HG02588 (cell line): ENCODE results near the gene TRIM36.

Source experiments
- ATAC-seq: cut with Tn5 transposase; IDR thresholded peaks from one replicate; pipeline ENCODE4 v1.9.1; 2021; ENCODE audit warnings: mild to moderate bottlenecking, moderate library complexity; ENCODE audit not compliant: unreplicated experiment

The TRIM36 gene

DNA sequence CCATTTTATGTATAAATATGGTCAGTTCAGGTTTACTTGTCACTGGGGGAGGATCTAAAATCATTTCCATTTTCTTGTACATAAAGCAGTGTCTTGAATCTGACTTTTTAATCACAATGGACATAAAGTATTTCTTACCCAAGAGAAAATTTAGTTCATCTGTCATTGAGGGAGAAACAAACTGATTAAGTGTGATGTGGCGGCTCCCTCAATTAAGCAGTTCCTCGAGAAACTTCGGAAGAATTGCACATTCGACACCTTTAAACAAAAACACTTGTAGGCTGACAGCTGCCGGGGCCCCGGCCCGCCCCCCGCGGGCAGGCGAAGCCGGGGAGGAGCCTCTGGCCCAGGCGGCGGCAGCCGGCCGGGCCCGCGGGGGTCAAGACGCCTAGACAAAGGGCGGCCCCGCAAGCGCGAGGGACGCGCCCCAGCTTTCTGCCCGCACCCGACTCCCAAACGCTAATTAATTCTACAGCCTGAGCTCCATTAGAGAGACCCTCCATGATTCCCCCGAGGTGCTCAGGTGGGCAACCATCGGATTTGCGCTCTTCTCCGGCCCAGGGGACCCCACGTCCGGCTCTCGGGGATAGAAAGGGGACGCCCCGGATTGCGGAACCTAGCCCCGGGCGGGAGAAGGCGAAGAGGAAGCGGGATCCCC is 750 bp downstream of the TRIM36 start:
- ATAC-seq, result no peak

DNA sequence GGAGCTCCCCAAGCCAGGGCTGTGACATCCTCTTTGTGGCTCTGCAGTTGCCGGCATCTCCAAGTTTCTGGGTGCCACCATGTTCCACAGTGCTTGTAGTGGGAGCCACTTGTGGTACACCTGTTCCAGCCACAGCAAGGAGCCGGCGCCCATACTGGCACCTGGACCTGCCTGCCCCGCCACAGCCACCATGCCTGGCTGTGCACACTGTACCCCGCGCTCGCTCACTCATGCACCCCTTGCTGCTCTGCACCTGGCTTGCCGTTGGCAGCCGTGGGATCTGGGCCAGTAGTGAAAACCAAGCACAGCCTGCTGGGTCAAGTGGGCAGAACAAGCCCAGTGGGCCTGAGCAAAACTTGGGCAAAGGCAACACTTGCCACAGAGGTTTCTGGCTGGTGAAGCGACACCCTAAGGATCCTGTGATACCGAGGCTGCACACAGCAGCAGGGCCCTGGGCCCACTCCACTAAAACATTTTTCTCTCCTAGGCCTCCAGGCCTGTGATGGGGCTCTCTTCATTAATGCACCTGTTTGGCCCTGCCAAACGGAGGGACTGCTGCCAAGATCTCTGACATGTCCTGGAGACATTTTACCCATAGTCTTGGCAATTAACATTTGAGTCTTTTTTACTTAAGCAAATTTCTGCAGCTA is 2.8 kb downstream of the TRIM36 start:
- ATAC-seq, result no peak

DNA sequence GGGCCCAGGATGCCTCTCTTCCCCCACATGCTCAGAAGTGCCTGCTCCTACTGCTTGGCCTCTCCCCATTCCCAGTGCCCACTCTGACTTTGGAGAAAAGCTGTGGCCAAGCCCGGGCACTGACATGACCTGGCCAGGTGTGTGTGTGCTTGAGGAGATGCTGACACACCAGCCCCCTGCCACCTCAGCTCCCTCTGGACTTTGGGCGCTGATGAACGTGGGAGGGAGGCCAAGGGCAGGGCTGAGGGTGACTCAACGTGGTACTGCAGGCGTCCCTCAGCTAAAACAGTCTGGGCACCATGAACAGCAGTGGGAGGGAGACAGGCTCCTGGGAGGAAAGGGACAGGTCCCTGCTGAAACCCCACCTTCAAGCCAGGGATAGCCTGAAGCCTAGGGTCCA is 3.9 kb downstream of the TRIM36 start:
- no peak for ATAC-seq

DNA sequence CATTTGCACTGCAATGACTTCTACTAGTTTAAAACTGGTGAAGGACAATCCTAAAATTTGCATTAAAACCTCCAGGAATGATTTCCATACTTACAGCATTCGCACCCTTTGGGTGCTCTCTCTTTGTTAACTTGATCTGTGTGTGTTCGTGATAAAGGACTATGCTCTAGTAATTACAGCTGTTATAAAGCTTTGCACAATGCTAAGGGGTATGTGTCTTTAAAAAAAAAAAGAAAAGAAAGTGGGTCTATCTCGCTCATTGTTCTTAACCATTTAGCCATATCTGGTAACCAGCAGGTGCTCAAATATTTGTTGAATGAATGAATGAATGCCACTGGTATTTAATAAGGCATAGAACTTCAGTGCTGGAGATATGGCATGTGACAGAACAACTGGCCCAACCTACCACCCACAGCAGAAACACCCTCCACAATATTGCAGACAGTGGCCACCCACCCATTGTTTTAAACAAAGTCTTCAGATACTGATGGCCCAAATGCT is 8.7 kb downstream of the TRIM36 start:
- ATAC-seq, result no peak

DNA sequence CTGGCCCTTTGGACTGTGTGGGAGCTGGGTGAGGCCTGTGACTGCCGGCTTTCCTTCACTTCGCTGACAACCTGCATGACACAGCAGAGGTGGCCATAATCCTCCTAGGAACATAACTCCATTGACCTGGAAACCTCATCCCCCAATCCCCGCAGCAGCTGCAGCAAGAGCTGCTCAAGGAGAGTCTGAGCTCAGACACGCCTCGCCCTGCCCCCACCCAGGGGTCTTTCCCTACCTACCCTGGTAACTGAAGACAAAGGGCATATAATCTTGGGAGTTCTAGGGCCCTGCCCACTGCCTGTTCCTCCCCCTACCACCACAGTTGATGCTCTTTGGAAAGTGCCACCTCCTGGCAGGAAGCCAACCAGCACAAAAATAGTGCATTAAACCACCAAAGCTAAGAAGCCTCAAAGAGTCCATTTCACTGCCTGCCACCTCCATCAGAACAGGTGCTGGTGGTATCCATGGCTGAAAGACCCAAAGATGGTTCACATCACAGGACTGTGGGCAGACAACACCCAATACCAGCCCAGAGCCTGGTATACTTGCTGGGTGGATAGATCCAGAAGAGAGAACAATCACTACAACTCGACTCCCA is 18.4 kb downstream of the TRIM36 start:
- no peak for ATAC-seq

DNA sequence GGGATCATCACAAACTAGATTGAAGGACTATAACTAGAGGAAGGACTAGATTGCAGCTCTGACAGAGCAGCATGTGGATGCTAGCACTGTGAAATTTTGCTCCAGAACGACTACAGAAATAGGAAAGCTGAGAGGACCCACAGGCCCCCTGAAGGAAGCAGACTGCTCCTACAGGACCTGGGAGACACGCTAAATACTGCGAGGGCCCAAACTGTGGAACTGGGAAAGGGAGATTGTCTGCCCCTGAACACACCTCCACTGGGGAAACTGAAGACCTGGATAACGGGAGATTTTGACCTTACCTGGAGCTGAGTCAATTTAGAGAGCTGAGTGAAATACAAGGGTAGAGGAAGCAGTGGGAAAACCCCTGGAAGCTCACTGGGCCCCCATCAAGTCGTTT is 19.2 kb downstream of the TRIM36 start:
- no peak for ATAC-seq

DNA sequence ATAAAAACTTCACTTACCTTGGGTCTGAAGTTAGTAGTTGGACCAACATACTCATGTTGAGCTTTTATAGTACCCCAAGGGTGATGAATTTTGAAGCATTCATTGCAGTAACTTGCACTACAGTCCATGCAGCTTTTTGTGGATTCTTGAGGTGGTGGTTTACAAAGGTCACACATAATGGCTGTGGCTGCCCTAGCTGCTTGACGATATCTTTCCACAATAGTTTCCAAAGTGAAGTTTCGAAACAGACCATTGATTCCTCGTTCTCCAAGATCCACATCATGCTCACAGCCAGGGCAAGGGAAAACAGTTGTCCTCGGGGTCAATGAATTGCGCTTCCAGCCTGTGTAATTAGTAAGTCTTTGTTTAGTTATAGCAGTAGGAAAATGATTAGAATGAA is 22.7 kb downstream of the TRIM36 start:
- no peak for ATAC-seq

DNA sequence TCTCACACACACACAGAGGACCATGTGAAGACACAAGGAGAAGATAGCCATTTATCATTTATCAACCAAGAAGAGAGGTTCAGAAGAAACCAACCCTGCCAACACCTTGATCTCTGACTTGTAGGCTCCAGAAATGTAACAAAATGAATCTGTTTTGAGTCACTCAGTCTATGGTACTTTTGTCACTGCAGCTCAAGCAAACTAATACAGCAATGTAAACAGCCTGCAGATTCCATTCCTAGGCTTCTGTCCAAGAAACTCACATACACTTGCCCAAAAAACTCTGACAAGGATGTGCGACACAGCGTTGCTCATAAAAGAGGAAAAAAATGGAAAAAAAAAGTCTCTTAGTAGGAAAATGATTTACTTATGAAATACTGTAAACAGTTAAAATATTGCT is 33.4 kb downstream of the TRIM36 start:
- ATAC-seq, result no peak

DNA sequence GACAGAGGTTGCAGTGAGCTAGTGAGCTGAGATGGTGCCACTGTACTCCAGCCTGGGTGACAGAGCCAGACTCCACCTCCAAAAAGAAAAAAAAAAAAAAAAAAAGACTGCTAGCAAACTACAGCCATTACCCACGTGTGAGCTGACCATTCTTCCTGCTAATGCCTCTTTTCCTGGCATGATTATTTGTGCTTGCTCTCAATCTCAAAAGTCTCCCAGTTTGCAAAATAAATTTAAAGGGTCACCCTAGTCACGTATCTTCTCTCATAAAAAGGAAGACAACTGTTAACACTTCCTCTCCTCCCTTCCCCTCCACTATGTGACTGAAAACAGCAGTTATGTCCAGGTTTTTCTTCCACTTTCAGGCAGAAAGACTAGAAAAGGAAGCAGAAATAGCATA is 37.2 kb downstream of the TRIM36 start:
- no peak for ATAC-seq

DNA sequence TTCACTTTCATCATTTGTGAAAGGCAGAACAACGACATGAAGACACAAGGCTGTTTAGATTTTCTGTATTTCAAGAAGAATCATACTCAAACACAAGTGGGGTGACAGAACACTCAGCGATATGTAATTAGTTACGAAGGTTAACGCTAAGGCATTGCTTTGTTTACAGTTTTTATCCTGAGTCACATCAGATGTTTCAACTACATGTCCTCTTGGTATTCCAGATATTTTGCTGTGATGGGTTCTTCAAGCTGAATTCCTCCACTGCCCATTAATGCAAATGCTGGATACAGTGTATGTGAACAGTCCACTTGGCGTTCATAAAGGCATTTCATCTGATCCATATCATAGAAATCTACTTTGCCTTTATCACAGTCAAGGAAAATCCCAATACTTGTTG is 43.4 kb downstream of the TRIM36 start:
- no peak for ATAC-seq

DNA sequence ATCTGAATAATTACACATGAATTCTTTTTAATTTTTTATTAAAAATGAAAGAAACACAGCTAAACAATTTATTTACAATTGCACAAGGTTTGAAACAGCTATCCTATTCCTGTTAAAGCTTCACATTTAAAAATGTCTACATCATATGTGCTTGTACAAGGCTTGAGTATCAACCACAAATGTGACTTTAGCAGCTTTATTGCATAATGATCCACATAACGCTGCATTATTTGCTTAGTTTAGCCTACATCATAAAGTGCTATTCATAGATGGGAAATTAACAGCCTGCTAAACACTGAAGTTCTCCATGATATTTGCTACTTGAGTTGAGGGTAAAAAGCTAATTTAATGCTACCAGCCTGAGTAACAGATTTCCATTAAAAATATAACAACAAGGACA is 45.0 kb downstream of the TRIM36 start:
- no peak for ATAC-seq

DNA sequence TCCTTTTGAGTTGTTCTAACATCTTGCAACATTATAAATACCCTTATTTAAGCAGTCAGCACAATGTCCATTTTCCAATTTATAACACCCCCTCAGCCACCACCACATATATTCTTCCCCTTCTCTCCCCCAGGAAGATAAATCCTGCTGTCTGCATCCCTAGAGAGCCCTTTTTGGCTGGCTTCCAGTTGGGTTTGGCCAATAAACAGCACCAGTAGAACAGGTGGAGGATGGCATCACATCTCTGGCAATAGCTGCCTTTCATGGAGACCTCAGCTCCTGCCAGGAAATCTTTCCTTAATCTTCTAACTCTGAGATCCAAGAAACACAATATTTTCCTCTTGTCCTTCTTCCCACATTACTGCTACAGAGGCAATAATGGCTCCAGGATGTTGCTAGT is 53.7 kb downstream of the TRIM36 start:
- ATAC-seq, result no peak

DNA sequence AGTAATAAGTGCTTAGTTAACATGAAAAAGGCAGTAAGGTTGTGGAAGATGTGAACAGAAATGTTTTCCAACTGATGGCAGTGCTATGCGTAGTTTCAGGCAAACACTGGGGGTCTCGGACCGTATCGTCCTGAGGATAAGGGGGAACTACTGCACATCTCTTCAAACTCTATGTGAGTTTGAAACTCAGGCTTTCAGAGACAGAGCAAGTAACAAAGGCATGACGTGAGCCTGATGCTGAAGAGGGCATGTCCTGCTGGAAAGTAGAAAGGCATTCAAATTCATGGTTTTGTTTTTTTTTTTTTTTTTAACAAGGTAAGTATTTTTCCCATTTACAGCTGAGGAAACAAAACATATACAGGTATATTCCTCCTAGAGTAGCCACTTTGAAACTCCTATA is 59.9 kb downstream of the TRIM36 start:
- ATAC-seq, result no peak

DNA sequence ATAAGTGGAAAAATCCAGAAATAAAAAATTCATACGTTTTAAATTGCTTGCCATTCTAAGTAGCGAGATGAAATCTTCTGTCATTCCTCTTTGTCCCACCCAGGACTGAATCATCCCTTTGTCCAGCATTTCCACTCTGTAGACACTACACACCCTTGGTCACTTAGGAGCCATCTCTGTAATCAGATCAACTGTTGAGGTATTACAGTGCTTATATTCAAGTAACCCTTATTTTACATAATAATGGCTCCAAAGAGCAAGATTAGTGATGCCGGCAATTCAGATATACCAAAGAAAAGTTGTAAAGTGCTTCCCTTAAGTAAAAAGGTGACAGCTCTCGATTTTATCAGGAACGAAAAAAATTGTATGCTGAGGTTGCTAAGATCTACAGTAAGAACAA is 60.4 kb downstream of the TRIM36 start:
- ATAC-seq, result no peak

DNA sequence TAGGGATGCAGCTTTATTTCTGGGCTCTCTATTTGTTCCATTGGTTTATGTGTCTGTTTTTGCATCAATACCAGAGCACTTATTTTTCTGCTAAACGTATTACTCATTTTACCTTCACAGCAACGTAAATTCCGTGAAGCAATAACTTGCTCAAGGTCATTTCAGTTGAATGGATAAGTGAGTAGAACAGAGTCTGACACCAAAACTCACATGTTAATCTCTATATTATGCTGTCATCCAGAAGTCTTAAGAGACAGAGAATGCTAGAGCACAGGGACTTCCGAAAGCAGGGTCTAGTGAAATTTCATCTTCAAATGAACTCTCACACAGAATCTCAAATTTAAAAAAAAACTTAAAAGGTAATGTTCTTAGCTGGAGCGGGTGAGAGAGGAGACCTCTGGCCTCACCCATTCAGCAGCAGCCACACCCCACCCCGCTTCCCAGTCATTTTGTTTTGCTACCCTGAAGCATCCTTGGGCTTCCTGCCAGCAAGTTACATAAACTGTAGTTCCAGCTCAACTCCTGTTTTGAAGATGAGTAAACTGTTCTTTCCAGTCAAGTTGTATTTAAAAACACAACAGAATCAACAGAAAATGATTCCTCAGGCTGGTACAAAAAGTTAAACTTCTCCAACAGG is 69.3 kb downstream of the TRIM36 start:
- ATAC-seq, result no peak

DNA sequence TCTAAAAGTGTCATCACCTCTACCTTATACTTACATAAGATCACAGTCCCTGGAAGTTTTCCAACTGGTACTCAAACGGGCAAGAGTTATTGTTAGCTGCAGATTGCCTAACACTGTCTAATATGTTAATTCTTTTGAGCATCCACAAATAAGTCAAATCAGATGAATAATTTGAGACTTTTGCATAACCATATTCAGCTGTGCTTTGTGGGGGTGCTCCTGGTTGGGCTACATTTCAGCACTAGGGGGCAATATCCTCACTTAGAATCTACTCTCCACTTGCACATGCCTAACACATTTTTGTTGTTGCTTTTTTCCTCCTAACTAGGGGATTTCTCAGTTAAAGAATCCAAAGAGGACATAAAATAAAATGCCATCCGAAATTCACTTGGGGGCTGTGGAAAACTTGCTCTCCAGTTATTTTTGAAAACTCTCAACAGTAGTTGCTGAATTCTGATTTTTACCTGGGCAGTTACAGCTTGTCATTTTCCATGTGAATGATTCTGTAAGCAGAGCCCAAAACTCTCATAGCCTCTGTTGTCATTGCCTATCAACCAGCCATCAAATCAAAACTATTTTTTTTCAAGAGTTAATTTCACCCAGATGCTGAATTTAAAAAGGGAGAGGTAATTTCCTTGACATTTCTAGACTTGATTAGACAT is 71.5 kb downstream of the TRIM36 start:
- peak; percentile 88 for ATAC-seq

DNA sequence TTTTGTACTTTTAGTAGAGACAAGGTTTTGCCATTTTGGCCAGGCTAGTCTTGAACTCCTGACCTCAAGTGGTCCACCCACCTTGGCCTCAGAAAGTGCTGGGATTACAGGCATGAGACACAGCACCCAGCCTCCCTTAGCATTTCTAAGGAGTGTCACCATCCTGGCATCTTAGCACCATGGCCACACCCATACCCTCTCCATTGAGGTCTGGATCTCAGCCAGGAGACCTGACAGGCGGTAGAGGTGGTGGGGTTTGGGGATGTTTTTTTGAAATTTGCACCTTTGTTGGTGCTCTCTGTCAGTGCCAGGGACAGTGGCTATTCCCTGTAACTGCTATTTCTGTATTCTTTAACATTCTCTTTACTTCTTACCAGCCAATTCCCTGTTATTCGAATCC is 72.5 kb downstream of the TRIM36 start:
- ATAC-seq, result no peak

DNA sequence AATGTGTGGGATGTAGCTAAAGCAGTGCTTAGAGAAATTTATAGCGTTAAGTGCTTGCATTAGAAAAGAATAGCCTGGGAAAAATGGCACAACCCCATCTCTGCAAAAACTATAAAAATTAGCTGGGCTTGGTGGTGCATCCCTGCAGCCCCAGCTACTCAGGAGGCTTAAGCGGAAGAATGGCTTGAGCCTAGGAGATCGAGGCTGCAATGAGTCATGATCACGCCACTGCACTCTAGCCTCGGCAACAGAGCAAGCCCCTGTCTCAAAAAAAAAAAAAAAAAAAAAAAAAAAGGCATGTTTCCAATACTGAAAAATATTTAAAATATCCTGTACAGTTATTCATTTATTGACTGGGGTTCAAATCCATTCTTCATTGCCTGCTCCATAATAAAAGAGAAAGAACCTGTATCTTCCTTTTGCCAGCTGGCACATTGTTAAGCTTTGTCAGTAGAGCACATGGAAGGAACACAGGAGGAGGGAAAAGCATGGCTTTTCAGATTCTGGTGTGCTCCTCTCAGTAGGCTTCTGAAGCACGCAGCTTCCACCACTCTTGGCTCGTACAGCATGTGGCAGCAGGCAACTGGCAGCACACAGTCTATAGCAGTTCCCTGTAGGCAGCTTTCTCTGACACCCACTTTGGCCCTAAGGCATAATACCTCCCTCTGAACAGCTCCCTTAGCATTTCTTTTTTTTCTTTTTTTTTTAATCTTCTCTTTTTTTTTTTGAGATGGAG is 73.5 kb downstream of the TRIM36 start:
- no peak for ATAC-seq

DNA sequence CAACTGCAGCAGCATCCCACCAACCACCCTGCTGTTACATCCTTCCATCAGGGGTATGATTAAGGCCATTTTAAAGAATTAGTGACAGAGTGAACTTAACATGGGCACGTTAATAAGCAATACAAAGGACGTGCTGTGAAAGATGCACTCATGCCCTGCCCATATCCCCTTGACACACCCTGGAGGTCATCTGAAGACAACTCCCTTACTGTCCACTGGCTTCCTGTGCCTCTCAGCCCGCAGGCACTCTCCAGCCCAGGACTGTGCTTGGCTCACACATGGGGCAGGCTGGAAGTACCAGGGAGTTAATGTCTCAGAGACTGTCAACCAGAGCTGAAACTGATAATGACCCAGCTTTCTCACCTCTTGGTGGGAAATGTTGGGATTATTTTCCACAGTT is 81.8 kb downstream of the TRIM36 start:
- no peak for ATAC-seq

DNA sequence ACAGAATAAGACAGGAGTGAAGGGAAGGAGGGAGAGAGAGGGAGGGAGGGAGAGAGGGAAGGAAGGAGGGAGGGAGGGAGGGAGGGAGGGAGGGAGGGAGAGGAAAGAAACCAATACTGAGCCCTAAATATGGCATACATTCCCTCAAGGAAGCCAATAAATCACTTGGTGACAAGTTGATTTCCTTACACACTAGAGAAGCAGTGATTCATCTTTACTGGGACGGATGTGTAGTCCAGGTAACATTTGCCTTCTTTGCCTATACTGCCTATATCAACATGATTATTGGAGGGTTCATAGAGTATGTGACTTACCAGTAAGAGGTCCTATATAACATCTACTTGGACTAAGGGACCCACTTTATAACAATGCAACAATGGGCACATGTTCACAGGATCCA is 83.2 kb downstream of the TRIM36 start:
- ATAC-seq, result no peak
